Testis (tissue), 2 donors: ENCODE measurements around the gene ACOT13.

Experiments used
- CTCF ChIP-seq, 3 experiments: fragments of 450-650 bp in 2 of 3; fragments of 200-600 bp in 1 of 3; sonication (generic) in 1 of 3; IDR thresholded peaks; one replicate each; pipeline ENCODE4 v1.5.1; 2016 to 2019; ENCODE audit warnings: antibody characterized with exemption in 3 of 3, mild to moderate bottlenecking in 2 of 3, moderate library complexity in 1 of 3
- POLR2A ChIP-seq: fragments of 450-650 bp; IDR thresholded peaks from one replicate; pipeline ENCODE4 v1.6.1; 2017; ENCODE audit warnings: antibody characterized with exemption, mild to moderate bottlenecking, moderate library complexity

GRCh38 chr6:24667378-24667803, 514 bp downstream of the ACOT13 start:
- TF ChIP-seq POLR2A = no peak
- TF ChIP-seq CTCF (IDR thresholded peaks at IDR 0.05) = no peak
